Measurements from ENCODE around the gene CACNA1D.

CACNA1D gene

GRCh38 chr3:53534216-53534615 lies 39.8 kb downstream of the CACNA1D start:
- Mint-ChIP-seq H3K4me3 (no peak overlapping the region), H3K4me1 (peaks cover 51% of the 10 kb centered on the region), H3K27me3 (ENCODE audit: low read depth) (no peaks in the 10 kb centered on the region), H3K9me3 (no peaks in the 10 kb centered on the region), H3K27ac (peak overlapping the region; percentile 78 to 94 (median 87)), H3K36me3 (ENCODE audit: low read depth) (no peaks in the 10 kb centered on the region)
- no peak for TF ChIP-seq CTCF (IDR thresholded peaks at IDR 0.05; ENCODE audit: unreplicated experiment in 3 of 3)

GRCh38 chr3:53534676-53535400 lies 40.4 kb downstream of the CACNA1D start:
- peaks cover 51% of the 10 kb centered on the region for H3K4me1 Mint-ChIP-seq
- H3K27me3 Mint-ChIP-seq (ENCODE audit: low read depth), result no peaks in the 10 kb centered on the region
- H3K36me3 Mint-ChIP-seq (ENCODE audit: low read depth), result no peaks in the 10 kb centered on the region
- no peak for TF ChIP-seq CTCF (IDR thresholded peaks at IDR 0.05; ENCODE audit: unreplicated experiment in 3 of 3)
- H3K4me3 Mint-ChIP-seq, result no peak overlapping the region
- H3K9me3 Mint-ChIP-seq, result no peaks in the 10 kb centered on the region
- peak overlapping the region; percentile 78 to 94 (median 87) for H3K27ac Mint-ChIP-seq

GRCh38 chr3:53536282-53536681 lies 41.9 kb downstream of the CACNA1D start:
- H3K36me3 Mint-ChIP-seq (ENCODE audit: low read depth), result no peaks in the 10 kb centered on the region
- H3K4me3 Mint-ChIP-seq, result no peak overlapping the region
- peak overlapping the region in 2 of 3 experiments; percentile 87 to 94 for H3K27ac Mint-ChIP-seq
- no peak for TF ChIP-seq CTCF (IDR thresholded peaks at IDR 0.05; ENCODE audit: unreplicated experiment in 3 of 3)
- peaks cover 48% of the 10 kb centered on the region for H3K4me1 Mint-ChIP-seq
- no peaks in the 10 kb centered on the region for H3K27me3 Mint-ChIP-seq (ENCODE audit: low read depth)
- no peaks in the 10 kb centered on the region for H3K9me3 Mint-ChIP-seq

- H3K36me3 Mint-ChIP-seq (ENCODE audit: low read depth), result no peaks in the 10 kb centered on the region
- H3K9me3 Mint-ChIP-seq, result no peaks in the 10 kb centered on the region
- H3K4me3 Mint-ChIP-seq, result no peak overlapping the region
- no peaks in the 10 kb centered on the region for H3K27me3 Mint-ChIP-seq (ENCODE audit: low read depth)
- TF ChIP-seq CTCF (IDR thresholded peaks at IDR 0.05; ENCODE audit: unreplicated experiment in 3 of 3), result no peak
- peaks cover 23% of the 10 kb centered on the region for H3K4me1 Mint-ChIP-seq
- H3K27ac Mint-ChIP-seq, result peak overlapping the region in 2 of 3 experiments; percentile 35 to 87
Observed at GRCh38 chr3:53544357-53544756, 49.9 kb downstream of the CACNA1D start.

- Mint-ChIP-seq H3K4me1 (peaks cover 25% of the 10 kb centered on the region), H3K9me3 (no peaks in the 10 kb centered on the region), H3K27me3 (ENCODE audit: low read depth) (no peaks in the 10 kb centered on the region), H3K27ac (peak overlapping the region; percentile 60 to 87 (median 87)), H3K36me3 (ENCODE audit: low read depth) (no peaks in the 10 kb centered on the region), H3K4me3 (no peak overlapping the region)
- no peak for TF ChIP-seq CTCF (IDR thresholded peaks at IDR 0.05; ENCODE audit: unreplicated experiment in 3 of 3)
Observed at GRCh38 chr3:53545310-53545995, 51.0 kb downstream of the CACNA1D start.
